ENCODE measurements around the gene IFT57. TPM values are rescaled to one million over a fixed set of nuclear protein-coding genes. Genes with fewer than 3 reads are reported as not detected.

IFT57 gene
- total and polyA plus RNA-seq, 8 donors: 68.8 to 273 (median 80.8) TPM

DNA sequence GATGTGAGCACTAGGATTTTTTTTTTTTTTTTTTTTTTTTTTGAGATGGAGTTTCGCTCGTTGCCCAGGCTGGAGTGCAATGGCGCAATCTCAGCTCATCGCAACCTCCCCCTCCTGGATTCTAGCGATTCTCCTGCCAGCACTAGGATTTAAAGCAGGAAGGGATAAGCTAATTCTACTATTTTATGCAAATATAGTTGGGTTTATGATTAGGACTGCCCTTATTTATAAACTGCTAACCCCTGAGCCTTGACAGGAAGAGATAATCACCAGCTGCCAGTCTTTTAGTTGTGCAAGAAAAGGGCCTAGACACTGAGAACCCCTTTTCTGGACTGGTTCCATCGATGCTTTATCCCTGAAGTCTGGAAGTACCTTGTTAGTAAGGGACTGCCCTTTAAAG, 36.7 kb downstream of the IFT57 start:
- Histone ChIP-seq H3K27me3 (no peaks in the 10 kb centered on the region), H3K9me3 (peaks cover 0 to 11% of the 10 kb centered on the region in 2 donors), H3K4me3 (no peak overlapping the region), H3K36me3 (peaks cover 0 to 28% of the 10 kb centered on the region in 2 donors), H3K4me1 (peaks cover 0 to 12% of the 10 kb centered on the region in 2 donors), H3K27ac (no peak overlapping the region)
- TF ChIP-seq CTCF (IDR thresholded peaks at IDR 0.05): no peak
- ATAC-seq: no peak
- DNase-seq: no peak
- intact Hi-C loops (cut with DNase I): no loop called here

- Histone ChIP-seq H3K4me1 (peaks cover 0 to 12% of the 10 kb centered on the region in 2 donors), H3K27ac (no peak overlapping the region), H3K36me3 (peaks cover 0 to 21% of the 10 kb centered on the region in 2 donors), H3K9me3 (peaks cover 0 to 11% of the 10 kb centered on the region in 2 donors), H3K27me3 (no peaks in the 10 kb centered on the region), H3K4me3 (no peak overlapping the region)
- no peak for ATAC-seq
- no peak for TF ChIP-seq CTCF (IDR thresholded peaks at IDR 0.05)
- intact Hi-C loops (cut with DNase I): no loop called here
- DNase-seq: no peak
Measured at GRCh38 chr3:108184824-108185223, 37.4 kb downstream of the IFT57 start.

- Histone ChIP-seq H3K4me1 (peaks cover 0 to 12% of the 10 kb centered on the region in 2 donors), H3K36me3 (peaks cover 0 to 17% of the 10 kb centered on the region in 2 donors), H3K9me3 (peaks cover 0 to 11% of the 10 kb centered on the region in 2 donors), H3K4me3 (no peak overlapping the region), H3K27ac (no peak overlapping the region), H3K27me3 (no peaks in the 10 kb centered on the region)
- intact Hi-C loops (cut with DNase I): no loop called here
- TF ChIP-seq CTCF (IDR thresholded peaks at IDR 0.05): no peak
- ATAC-seq (no peak), DNase-seq (no peak)
Measured at GRCh38 chr3:108183971-108184370, 38.3 kb downstream of the IFT57 start.

GRCh38 chr3:108183181-108183580, 39.0 kb downstream of the IFT57 start:
- intact Hi-C loops (cut with DNase I): no loop called here
- peaks cover 0 to 17% of the 10 kb centered on the region in 2 donors for H3K36me3 ChIP-seq
- no peak for DNase-seq
- no peak overlapping the region for H3K27ac ChIP-seq
- H3K9me3 ChIP-seq: peaks cover 0 to 11% of the 10 kb centered on the region in 2 donors
- H3K4me3 ChIP-seq: no peak overlapping the region
- H3K4me1 ChIP-seq: peaks cover 0 to 12% of the 10 kb centered on the region in 2 donors
- H3K27me3 ChIP-seq: no peaks in the 10 kb centered on the region
- no peak for ATAC-seq
- no peak for TF ChIP-seq CTCF (IDR thresholded peaks at IDR 0.05)

DNA sequence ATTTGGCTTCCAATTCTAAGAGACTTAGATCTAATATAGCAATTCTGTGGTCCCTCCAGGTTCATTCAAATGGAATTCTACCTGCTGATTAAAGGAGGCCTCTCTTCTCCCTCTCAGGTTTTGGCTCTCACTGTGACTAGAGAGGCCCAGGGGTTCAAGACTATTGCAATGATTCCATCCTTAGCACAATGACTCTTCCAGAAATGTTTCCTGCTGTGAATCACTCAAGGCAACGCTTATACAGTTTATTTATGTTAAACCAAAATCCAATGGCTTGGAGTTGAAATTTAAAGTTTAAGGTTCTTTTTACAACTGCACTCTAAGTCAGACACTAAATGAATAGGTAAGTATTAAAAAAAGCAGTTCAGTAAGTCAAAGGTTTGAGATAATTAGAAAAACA, 39.9 kb downstream of the IFT57 start:
- intact Hi-C loops (cut with DNase I): no loop called here
- no peak for TF ChIP-seq CTCF (IDR thresholded peaks at IDR 0.05)
- no peak overlapping the region for H3K27ac ChIP-seq
- H3K9me3 ChIP-seq: peaks cover 0 to 11% of the 10 kb centered on the region in 2 donors
- no peak overlapping the region for H3K4me3 ChIP-seq
- ATAC-seq: no peak
- H3K27me3 ChIP-seq: no peaks in the 10 kb centered on the region
- no peak for DNase-seq
- H3K36me3 ChIP-seq: peaks cover 0 to 17% of the 10 kb centered on the region in 2 donors
- peaks cover 0 to 12% of the 10 kb centered on the region in 2 donors for H3K4me1 ChIP-seq
